Hepatocyte (in vitro differentiated cells): ENCODE data around the gene EWSR1. TPM values are rescaled to one million over a fixed set of nuclear protein-coding genes. Genes with fewer than 3 reads are reported as not detected.

Experiments
- DNase-seq: peaks from one replicate; pipeline ENCODE4 v3.0.0-alpha.2; 2016; ENCODE audit warnings: low spot score
- H2AFZ ChIP-seq: fragments of 200-600 bp; sonication (generic); 2 replicates; pipeline ENCODE4 v1.6.0; 2016; ENCODE audit warnings: antibody characterized with exemption, mild to moderate bottlenecking
- H3K27ac ChIP-seq: fragments of 200-600 bp; sonication (generic); 2 replicates; pipeline ENCODE4 v1.5.1; 2016; ENCODE audit warnings: mild to moderate bottlenecking
- H3K27me3 ChIP-seq: fragments of 200-600 bp; sonication (generic); 2 replicates; pipeline ENCODE4 v1.6.1; 2016
- H3K36me3 ChIP-seq: fragments of 200-600 bp; sonication (generic); replicated peaks from 2 replicates; pipeline ENCODE4 v1.5.1; 2016; ENCODE audit warnings: low read depth; ENCODE audit not compliant: insufficient read depth
- H3K4me1 ChIP-seq: fragments of 200-600 bp; sonication (generic); 2 replicates; pipeline ENCODE4 v1.5.1; 2016; ENCODE audit warnings: mild to moderate bottlenecking, moderate library complexity; ENCODE audit not compliant: insufficient read depth
- H3K4me2 ChIP-seq: fragments of 200-600 bp; sonication (generic); 2 replicates; pipeline ENCODE4 v1.6.0; 2016
- H3K4me3 ChIP-seq: fragments of 200-600 bp; sonication (generic); 2 replicates; pipeline ENCODE4 v1.5.1; 2016; ENCODE audit warnings: mild to moderate bottlenecking
- H3K79me2 ChIP-seq: fragments of 200-600 bp; sonication (generic); 2 replicates; pipeline ENCODE4 v1.6.0; 2017; ENCODE audit warnings: mild to moderate bottlenecking
- H3K9me2 ChIP-seq: fragments of 200-600 bp; sonication (generic); replicated peaks from 2 replicates; pipeline ENCODE4 v1.6.0; 2017; ENCODE audit warnings: mild to moderate bottlenecking; ENCODE audit not compliant: insufficient read depth
- H3K9me3 ChIP-seq: fragments of 200-600 bp; sonication (generic); 2 replicates; pipeline ENCODE4 v1.5.1; 2016; ENCODE audit warnings: low read depth, mild to moderate bottlenecking
- H4K20me1 ChIP-seq: fragments of 200-600 bp; sonication (generic); 2 replicates; pipeline ENCODE4 v1.6.0; 2016; ENCODE audit warnings: mild to moderate bottlenecking; ENCODE audit not compliant: insufficient read depth, poor library complexity, severe bottlenecking
- CTCF ChIP-seq: fragments of 200-600 bp; sonication (generic); IDR thresholded peaks from 2 replicates; pipeline ENCODE4 v1.5.1; 2016; ENCODE audit warnings: antibody characterized with exemption, mild to moderate bottlenecking; ENCODE audit not compliant: poor library complexity
- EZH2 ChIP-seq: fragments of 200-600 bp; sonication (generic); IDR thresholded peaks from 2 replicates; pipeline ENCODE4 v1.6.1; 2016; ENCODE audit warnings: antibody characterized with exemption, mild to moderate bottlenecking, borderline replicate concordance
- EZH2phosphoT487 ChIP-seq: fragments of 200-600 bp; sonication (generic); IDR thresholded peaks from one replicate; pipeline ENCODE4 v1.6.1; 2018; ENCODE audit warnings: antibody characterized with exemption, mild to moderate bottlenecking, low read depth, moderate library complexity; ENCODE audit not compliant: unreplicated experiment, severe bottlenecking
- whole genome bisulfite sequencing: methylation state at CpG from one replicate; pipeline ENCODE4 v1.1.6; 2016; ENCODE audit warnings: low lambda C conversion rate; ENCODE audit errors: missing lambda C conversion rate; 5-methylcytosine and 5-hydroxymethylcytosine counted together
- polyA plus RNA-seq: library from polyadenylated mRNA; unstranded; fragments of >200 nt; fragmentation: Nextera tagmentation; extraction: Ambion mirVana; gene quantifications from 2 replicates; pipeline ENCODE4 v1.2.1, GENCODE V29; 2016
- total RNA-seq: library from RNA; depleted of rRNA; stranded (reverse); fragments of >200 nt; gene quantifications from 2 replicates; pipeline ENCODE4 v1.2.3, GENCODE V29; 2014

The EWSR1 gene
- total and polyA plus RNA-seq, 2 experiments from 2014 or later = 161 to 269 TPM

- no peaks in the 10 kb centered on the region for H3K79me2 ChIP-seq
- no peaks in the 10 kb centered on the region for H3K36me3 ChIP-seq
- 72% methylated on average over 10 of the region's 11 CpGs for WGBS
Observed at GRCh38 chr22:29259253-29259899, 8.7 kb upstream of the EWSR1 start.

GRCh38 chr22:29260031-29260560 lies 8.0 kb upstream of the EWSR1 start:
- Histone ChIP-seq H2AFZ (no peak overlapping the region), H3K79me2 (no peaks in the 10 kb centered on the region), H3K27me3 (no peaks in the 10 kb centered on the region), H3K36me3 (no peaks in the 10 kb centered on the region), H3K4me3 (no peak overlapping the region), H3K4me1 (no peaks in the 10 kb centered on the region), H3K9me3 (no peaks in the 10 kb centered on the region), H3K27ac (no peak overlapping the region), H3K4me2 (no peak overlapping the region), H3K9me2 (no peaks in the 10 kb centered on the region), H4K20me1 (no peaks in the 10 kb centered on the region)
- TF ChIP-seq CTCF = no peak
- no peak for TF ChIP-seq EZH2phosphoT487
- no peak for TF ChIP-seq EZH2
- 96% methylated on average over 9 of the region's 13 CpGs for WGBS
- no peak for DNase-seq

More at GRCh38 chr22:29259253-29259899, 8.7 kb upstream of the EWSR1 start:
- Histone ChIP-seq H2AFZ (no peak overlapping the region), H3K9me3 (no peaks in the 10 kb centered on the region), H4K20me1 (no peaks in the 10 kb centered on the region), H3K4me2 (no peak overlapping the region), H3K9me2 (no peaks in the 10 kb centered on the region), H3K27ac (no peak overlapping the region), H3K27me3 (no peaks in the 10 kb centered on the region), H3K4me1 (no peaks in the 10 kb centered on the region), H3K4me3 (no peak overlapping the region)
- TF ChIP-seq EZH2phosphoT487 (no peak), EZH2 (no peak), CTCF (no peak)
- DNase-seq = no peak

- WGBS = 85% methylated on average over 8 of the region's 17 CpGs
- Histone ChIP-seq H3K27ac (no peak overlapping the region), H3K9me3 (no peaks in the 10 kb centered on the region), H3K9me2 (no peaks in the 10 kb centered on the region), H3K79me2 (no peaks in the 10 kb centered on the region), H3K27me3 (no peaks in the 10 kb centered on the region), H2AFZ (no peak overlapping the region), H3K4me3 (no peak overlapping the region), H3K4me2 (no peak overlapping the region), H4K20me1 (no peaks in the 10 kb centered on the region), H3K4me1 (no peaks in the 10 kb centered on the region), H3K36me3 (no peaks in the 10 kb centered on the region)
- no peak for TF ChIP-seq EZH2
- no peak for TF ChIP-seq CTCF
- no peak for TF ChIP-seq EZH2phosphoT487
- DNase-seq = no peak
Observed at GRCh38 chr22:29260601-29261315, 7.3 kb upstream of the EWSR1 start.
